WERI-Rb-1 (cell line): ENCODE data around the gene DNAJC1.
"Not testable (repeated sequence)": the region's sequence is repeated elsewhere in the genome, so short reads cannot be mapped to it uniquely, and the experiment has no call there.

ENCODE experiments used
- DNase-seq: peaks from one replicate; pipeline ENCODE4 v3.0.0-alpha.2; 2020
- H3K27ac ChIP-seq: fragments of 250-450 bp; sonication (Bioruptor Pico); 2 replicates; pipeline ENCODE4 v1.5.1; 2020; ENCODE audit warnings: mild to moderate bottlenecking, moderate library complexity
- H3K27me3 ChIP-seq: fragments of 250-450 bp; sonication (Bioruptor Pico); 2 replicates; pipeline ENCODE4 v1.5.1; 2021; ENCODE audit warnings: mild to moderate bottlenecking, low read depth, moderate library complexity; ENCODE audit not compliant: insufficient read depth, severe bottlenecking
- H3K36me3 ChIP-seq: fragments of 250-450 bp; sonication (Bioruptor Pico); 2 replicates; pipeline ENCODE4 v1.5.1; 2020; ENCODE audit warnings: mild to moderate bottlenecking, moderate library complexity
- H3K4me3 ChIP-seq: 2 replicates; pipeline ENCODE4 v1.5.1; 2011; ENCODE audit warnings: low read depth, mild to moderate bottlenecking, control low read depth, low read length
- H3K9me3 ChIP-seq: fragments of 250-450 bp; sonication (Bioruptor Pico); 2 replicates; pipeline ENCODE4 v1.5.1; 2021; ENCODE audit warnings: mild to moderate bottlenecking, moderate library complexity; ENCODE audit not compliant: severe bottlenecking
- TF ChIP-seq, protein P1 (sequence below): IDR thresholded peaks from 2 replicates; pipeline ENCODE4 v1.5.1; 2011; ENCODE audit warnings: low read depth, mild to moderate bottlenecking, control low read depth, inconsistent platforms, low read length

The DNAJC1 gene

DNA sequence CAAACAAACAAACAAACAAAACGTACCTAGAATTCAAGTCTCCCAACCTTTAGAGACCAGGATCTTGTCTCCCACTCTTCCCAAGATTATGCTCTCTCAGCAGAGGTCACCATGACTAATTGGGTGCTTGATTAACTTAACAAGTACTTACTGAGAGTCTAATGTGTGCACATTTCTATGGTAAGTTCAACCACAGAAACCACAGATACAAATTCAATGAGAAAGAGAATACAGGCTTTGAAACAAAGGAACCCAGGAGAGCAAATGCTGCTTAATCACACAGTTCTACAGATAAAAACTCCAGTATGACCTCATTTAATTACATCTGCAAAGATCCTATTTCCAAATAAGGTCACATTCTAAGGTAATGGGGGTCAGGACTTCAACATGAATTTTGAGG is 142.8 kb downstream of the DNAJC1 start:
- Histone ChIP-seq H3K36me3 (no peaks in the 10 kb centered on the region), H3K4me3 (no peak overlapping the region), H3K27me3 (no peaks in the 10 kb centered on the region), H3K27ac (no peak overlapping the region), H3K9me3 (no peaks in the 10 kb centered on the region)
- TF ChIP-seq, protein P1, sequence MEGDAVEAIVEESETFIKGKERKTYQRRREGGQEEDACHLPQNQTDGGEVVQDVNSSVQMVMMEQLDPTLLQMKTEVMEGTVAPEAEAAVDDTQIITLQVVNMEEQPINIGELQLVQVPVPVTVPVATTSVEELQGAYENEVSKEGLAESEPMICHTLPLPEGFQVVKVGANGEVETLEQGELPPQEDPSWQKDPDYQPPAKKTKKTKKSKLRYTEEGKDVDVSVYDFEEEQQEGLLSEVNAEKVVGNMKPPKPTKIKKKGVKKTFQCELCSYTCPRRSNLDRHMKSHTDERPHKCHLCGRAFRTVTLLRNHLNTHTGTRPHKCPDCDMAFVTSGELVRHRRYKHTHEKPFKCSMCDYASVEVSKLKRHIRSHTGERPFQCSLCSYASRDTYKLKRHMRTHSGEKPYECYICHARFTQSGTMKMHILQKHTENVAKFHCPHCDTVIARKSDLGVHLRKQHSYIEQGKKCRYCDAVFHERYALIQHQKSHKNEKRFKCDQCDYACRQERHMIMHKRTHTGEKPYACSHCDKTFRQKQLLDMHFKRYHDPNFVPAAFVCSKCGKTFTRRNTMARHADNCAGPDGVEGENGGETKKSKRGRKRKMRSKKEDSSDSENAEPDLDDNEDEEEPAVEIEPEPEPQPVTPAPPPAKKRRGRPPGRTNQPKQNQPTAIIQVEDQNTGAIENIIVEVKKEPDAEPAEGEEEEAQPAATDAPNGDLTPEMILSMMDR: no peak
- DNase-seq: no peak

DNA sequence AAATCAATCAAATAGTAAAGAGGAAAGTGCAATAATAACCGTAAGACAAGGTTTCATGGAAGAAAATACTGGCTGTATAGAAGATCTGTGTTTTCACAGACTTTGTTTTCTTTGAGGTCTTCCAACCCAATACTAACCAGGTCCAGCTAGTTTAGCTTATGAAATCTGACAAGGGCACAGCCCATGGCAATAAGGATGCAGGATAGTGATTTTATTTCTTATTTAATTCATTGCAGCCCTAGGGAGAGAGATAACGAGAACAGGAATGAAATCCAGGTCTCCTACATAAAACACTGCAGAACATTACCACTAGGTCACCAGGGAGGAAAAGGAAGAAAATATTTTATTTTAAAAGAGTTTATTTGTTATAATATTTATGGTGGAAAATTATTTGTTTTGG is 145.1 kb downstream of the DNAJC1 start:
- no peak overlapping the region for H3K4me3 ChIP-seq
- no peak overlapping the region for H3K27ac ChIP-seq
- TF ChIP-seq, protein P1: no peak
- no peaks in the 10 kb centered on the region for H3K27me3 ChIP-seq
- H3K36me3 ChIP-seq: no peaks in the 10 kb centered on the region
- no peak for DNase-seq
- H3K9me3 ChIP-seq: no peaks in the 10 kb centered on the region

DNA sequence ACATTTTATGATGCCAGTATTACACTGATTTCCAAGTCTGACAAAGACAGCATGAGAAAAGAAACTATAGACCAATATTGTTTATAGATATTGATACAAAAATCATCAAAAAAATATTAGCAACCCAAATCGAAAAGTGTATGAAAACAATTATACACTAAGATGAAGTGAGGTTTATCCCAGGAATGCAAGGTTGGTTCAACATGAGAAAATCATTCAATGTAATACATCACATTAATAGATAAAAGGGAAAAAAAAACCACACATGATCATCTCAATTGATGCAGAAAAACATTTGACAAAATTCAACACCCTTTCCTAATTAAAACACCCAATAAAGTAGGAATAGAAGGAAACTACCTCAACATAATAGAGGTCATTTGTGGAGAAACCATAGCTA is 153.9 kb downstream of the DNAJC1 start:
- Histone ChIP-seq H3K27me3 (no peaks in the 10 kb centered on the region), H3K9me3 (no peaks in the 10 kb centered on the region), H3K36me3 (no peaks in the 10 kb centered on the region), H3K27ac (no peak overlapping the region), H3K4me3 (no peak overlapping the region)
- DNase-seq: no peak
- TF ChIP-seq, protein P1: no peak

DNA sequence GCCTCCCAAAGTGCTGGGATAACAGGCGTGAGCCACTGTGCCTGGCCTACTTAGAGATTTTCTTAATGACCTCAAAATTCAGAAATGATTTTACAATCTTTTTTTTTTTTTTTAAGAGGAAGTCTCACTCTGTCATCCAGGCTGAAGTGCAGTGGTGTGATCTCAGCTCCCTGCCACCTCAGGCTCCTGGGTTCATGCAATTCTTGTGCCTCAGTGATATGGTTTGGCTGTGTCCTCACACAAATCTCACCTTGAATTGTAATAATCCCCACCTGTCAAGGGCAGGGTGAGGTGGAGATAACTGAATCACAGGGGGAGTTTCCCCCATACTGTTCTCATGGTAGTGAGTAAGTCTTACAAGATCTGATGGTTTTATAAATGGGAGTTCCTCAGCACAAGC is 159.9 kb downstream of the DNAJC1 start:
- TF ChIP-seq, protein P1: no peak
- DNase-seq: no peak
- Histone ChIP-seq H3K36me3 (no peaks in the 10 kb centered on the region), H3K4me3 (no peak overlapping the region), H3K27me3 (no peaks in the 10 kb centered on the region), H3K9me3 (no peaks in the 10 kb centered on the region), H3K27ac (no peak overlapping the region)

DNA sequence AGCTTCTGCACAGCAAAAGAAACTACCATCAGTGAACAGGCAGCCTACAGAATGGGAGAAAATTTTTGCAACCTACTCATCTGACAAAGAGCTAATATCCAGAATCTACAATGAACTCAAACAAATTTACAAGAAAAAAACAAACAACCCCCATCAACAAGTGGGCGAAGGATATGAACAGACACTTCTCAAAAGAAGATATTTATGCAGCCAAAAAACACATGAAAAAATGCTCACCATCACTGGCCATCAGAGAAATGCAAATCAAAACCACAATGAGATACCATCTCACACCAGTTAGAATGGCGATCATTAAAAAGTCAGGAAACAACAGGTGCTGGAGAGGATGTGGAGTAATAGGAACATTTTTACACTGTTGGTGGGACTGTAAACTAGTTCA is 162.3 kb downstream of the DNAJC1 start:
- H3K36me3 ChIP-seq, H3K9me3 ChIP-seq, H3K27me3 ChIP-seq, DNase-seq, H3K27ac ChIP-seq, H3K4me3 ChIP-seq: not testable (repeated sequence)

DNA sequence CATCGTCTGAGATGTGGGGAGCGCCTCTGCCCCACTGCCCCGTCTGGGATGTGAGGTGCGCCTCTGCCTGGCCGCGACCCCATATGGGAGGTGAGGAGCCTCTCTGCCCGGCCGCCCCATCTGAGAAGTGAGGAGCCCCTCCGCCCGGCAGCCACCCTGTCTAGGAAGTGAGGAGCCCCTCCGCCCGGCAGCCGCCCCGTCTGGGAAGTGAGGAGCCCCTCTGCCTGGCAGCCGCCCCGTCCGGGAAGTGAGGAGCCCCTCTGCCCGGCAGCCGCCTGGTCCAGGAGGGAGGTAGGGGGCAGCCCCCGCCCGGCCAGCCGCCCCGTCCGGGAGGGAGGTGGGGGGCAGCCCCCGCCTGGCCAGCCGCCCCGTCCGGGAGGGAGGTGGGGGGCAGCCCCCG is 166.0 kb downstream of the DNAJC1 start:
- H3K36me3 ChIP-seq, H3K27ac ChIP-seq, H3K4me3 ChIP-seq, DNase-seq, H3K9me3 ChIP-seq, H3K27me3 ChIP-seq: not testable (repeated sequence)

DNA sequence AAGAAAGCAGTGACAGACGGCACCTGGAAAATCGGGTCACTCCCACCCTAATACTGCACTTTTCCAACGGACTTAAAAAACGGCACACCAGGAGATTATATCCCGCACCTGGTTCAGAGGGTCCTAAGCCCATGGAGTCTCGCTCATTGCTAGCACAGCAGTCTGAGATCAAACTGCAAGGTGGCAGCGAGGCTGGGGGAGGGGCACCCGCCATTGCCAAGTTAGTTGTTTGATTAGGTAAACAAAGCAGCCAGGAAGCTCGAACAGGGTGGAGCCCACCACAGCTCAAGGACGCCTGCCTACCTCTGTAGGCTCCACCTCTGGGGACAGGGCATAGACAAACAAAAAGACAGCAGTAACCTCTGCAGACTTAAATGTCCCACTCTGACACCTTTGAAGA is 169.0 kb downstream of the DNAJC1 start:
- not testable (repeated sequence) for H3K36me3 ChIP-seq, H3K27me3 ChIP-seq, H3K4me3 ChIP-seq, H3K27ac ChIP-seq, H3K9me3 ChIP-seq, DNase-seq

DNA sequence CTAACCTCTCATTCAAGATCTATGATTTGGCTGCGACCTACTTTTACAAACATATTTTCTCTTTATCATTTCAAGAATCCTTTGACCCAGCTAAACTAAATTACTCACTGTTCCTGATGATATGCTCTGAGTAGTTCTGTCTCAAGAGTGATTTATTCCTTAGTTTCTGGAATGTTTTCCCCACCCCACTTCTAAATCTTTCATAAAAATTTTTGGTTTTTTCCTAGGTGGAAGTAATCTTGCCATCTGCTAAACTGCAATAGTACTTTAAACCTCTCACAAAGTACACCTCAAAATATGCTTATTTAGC is 170.8 kb downstream of the DNAJC1 start:
- Histone ChIP-seq H3K27ac (no peak overlapping the region), H3K4me3 (no peak overlapping the region), H3K27me3 (no peaks in the 10 kb centered on the region), H3K36me3 (no peaks in the 10 kb centered on the region), H3K9me3 (no peaks in the 10 kb centered on the region)
- TF ChIP-seq, protein P1: no peak
- DNase-seq: no peak
